HG02981 (cell line): Measurements from ENCODE around the gene SPTBN5.

Experiments used
- ATAC-seq: cut with Tn5 transposase; IDR thresholded peaks from one replicate; pipeline ENCODE4 v1.9.1; 2021; ENCODE audit warnings: mild to moderate bottlenecking, moderate library complexity; ENCODE audit not compliant: unreplicated experiment

Gene SPTBN5

GRCh38 chr15:41926185-41927056 is 32.6 kb upstream of the SPTBN5 start:
- ATAC-seq = no peak

- no peak for ATAC-seq
Measured at GRCh38 chr15:41925086-41925608, 31.3 kb upstream of the SPTBN5 start.

- ATAC-seq = no peak
Measured at GRCh38 chr15:41923401-41923997, 29.6 kb upstream of the SPTBN5 start.

- ATAC-seq = no peak
Measured at GRCh38 chr15:41922353-41922752, 28.5 kb upstream of the SPTBN5 start.

GRCh38 chr15:41921639-41922038 is 27.8 kb upstream of the SPTBN5 start:
- ATAC-seq = no peak

- ATAC-seq = no peak
Measured at GRCh38 chr15:41921167-41921566, 27.3 kb upstream of the SPTBN5 start.

GRCh38 chr15:41919954-41920538 is 26.2 kb upstream of the SPTBN5 start:
- ATAC-seq = no peak

- ATAC-seq = no peak
Measured at GRCh38 chr15:41919201-41919820, 25.5 kb upstream of the SPTBN5 start.

GRCh38 chr15:41918506-41919126 is 24.8 kb upstream of the SPTBN5 start:
- ATAC-seq = no peak

- ATAC-seq = no peak
Measured at GRCh38 chr15:41917767-41918430, 24.0 kb upstream of the SPTBN5 start.

- ATAC-seq = no peak
Measured at GRCh38 chr15:41915255-41915994, 21.6 kb upstream of the SPTBN5 start.

GRCh38 chr15:41914411-41914810 is 20.6 kb upstream of the SPTBN5 start:
- no peak for ATAC-seq

- ATAC-seq = no peak
Measured at GRCh38 chr15:41913256-41913655, 19.4 kb upstream of the SPTBN5 start.

- no peak for ATAC-seq
Measured at GRCh38 chr15:41911691-41912345, 18.0 kb upstream of the SPTBN5 start.

GRCh38 chr15:41908736-41909461 is 15.0 kb upstream of the SPTBN5 start:
- ATAC-seq = no peak

GRCh38 chr15:41907141-41907540 is 13.3 kb upstream of the SPTBN5 start:
- ATAC-seq = no peak

GRCh38 chr15:41906608-41907007 is 12.8 kb upstream of the SPTBN5 start:
- ATAC-seq = no peak

- ATAC-seq = no peak
Measured at GRCh38 chr15:41905036-41905793, 11.4 kb upstream of the SPTBN5 start.
